Measurements from ENCODE around the gene LOC128125822.

GRCh38 chr6:63529498-63529897, 42.8 kb upstream of the LOC128125822 start:
- TF ChIP-seq FOXM1 (IDR thresholded peaks at IDR 0.05; ENCODE audit: borderline replicate concordance, low read depth) (no peak), RAD21 (IDR thresholded peaks at IDR 0.05; ENCODE audit: low read depth) (no peak), MAX (IDR thresholded peaks at IDR 0.05) (no peak), CREB1 (IDR thresholded peaks at IDR 0.05; ENCODE audit: low read depth) (no peak), YY1 (IDR thresholded peaks at IDR 0.05; ENCODE audit: low read depth) (no peak), CEBPB (IDR thresholded peaks at IDR 0.05) (no peak), EP300 (IDR thresholded peaks at IDR 0.05; ENCODE audit: borderline replicate concordance) (no peak)
- TF ChIP-seq, protein P1, sequence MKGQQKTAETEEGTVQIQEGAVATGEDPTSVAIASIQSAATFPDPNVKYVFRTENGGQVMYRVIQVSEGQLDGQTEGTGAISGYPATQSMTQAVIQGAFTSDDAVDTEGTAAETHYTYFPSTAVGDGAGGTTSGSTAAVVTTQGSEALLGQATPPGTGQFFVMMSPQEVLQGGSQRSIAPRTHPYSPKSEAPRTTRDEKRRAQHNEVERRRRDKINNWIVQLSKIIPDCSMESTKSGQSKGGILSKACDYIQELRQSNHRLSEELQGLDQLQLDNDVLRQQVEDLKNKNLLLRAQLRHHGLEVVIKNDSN (IDR thresholded peaks at IDR 0.05) = no peak

All from Ishikawa (cell line).